ENCODE data around the gene SLC16A10.
"Not testable (repeated sequence)": the region's sequence is repeated elsewhere in the genome, so short reads cannot be mapped to it uniquely, and the experiment has no call there.

Gene SLC16A10

DNA sequence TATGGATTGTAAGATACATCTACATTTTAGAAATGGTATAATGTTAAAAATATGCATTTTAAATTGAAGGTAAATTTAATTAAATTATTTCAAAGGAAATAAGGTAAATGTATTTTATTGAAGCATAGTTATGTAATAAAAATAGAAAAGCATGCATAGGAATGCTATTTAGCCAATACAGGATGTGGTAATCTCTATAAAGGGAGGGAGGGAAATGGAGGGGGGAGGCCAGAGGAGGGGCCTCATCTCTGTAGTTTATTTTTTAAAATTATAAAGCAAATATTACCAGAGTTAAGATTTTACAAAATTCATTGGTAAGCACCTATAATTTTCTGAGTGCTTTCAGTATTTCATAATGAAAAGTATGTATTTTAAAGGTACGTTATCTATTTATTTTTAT lies 27.2 kb downstream of the SLC16A10 start:
- Histone ChIP-seq H3K4me1 (ENCODE audit: control insufficient read depth, low read depth, low read length) (peaks cover 5% of the 10 kb centered on the region), H3K36me3 (ENCODE audit: control insufficient read depth, low read depth, low read length) (no peaks in the 10 kb centered on the region), H3K27ac (ENCODE audit: low read length) (no peak overlapping the region), H3K9me3 (ENCODE audit: control insufficient read depth, low read depth, low read length) (no peaks in the 10 kb centered on the region), H3K27me3 (ENCODE audit: control insufficient read depth, insufficient read depth, low read length) (no peaks in the 10 kb centered on the region), H3K4me3 (ENCODE audit: low read length) (no peak overlapping the region), H3K9ac (ENCODE audit: low read length) (no peak overlapping the region)

DNA sequence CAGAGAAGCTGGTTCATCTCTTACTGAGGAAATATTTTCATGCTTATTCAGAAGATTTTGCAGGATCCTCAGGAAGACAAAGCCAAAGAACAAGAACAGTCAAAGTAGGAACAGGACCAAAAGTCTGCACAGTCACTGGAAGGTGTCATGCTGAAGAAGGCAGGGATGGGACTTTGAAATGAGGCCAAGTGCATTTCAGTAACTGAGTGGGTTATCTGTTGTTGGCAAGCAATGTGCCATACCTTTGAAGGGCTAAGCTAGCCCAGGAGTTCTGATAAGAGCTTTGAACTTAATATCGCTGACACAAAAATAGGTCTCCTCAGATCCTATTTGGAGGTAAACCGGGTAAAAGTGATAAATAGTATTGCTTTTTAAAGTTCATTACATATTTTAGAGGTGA lies 31.5 kb downstream of the SLC16A10 start:
- Histone ChIP-seq H3K4me1 (ENCODE audit: control insufficient read depth, low read depth, low read length) (peaks cover 3% of the 10 kb centered on the region), H3K4me3 (ENCODE audit: low read length) (no peak overlapping the region), H3K27me3 (ENCODE audit: control insufficient read depth, insufficient read depth, low read length) (no peaks in the 10 kb centered on the region), H3K9ac (ENCODE audit: low read length) (no peak overlapping the region), H3K9me3 (ENCODE audit: control insufficient read depth, low read depth, low read length) (no peaks in the 10 kb centered on the region), H3K36me3 (ENCODE audit: control insufficient read depth, low read depth, low read length) (no peaks in the 10 kb centered on the region), H3K27ac (ENCODE audit: low read length) (no peak overlapping the region)

DNA sequence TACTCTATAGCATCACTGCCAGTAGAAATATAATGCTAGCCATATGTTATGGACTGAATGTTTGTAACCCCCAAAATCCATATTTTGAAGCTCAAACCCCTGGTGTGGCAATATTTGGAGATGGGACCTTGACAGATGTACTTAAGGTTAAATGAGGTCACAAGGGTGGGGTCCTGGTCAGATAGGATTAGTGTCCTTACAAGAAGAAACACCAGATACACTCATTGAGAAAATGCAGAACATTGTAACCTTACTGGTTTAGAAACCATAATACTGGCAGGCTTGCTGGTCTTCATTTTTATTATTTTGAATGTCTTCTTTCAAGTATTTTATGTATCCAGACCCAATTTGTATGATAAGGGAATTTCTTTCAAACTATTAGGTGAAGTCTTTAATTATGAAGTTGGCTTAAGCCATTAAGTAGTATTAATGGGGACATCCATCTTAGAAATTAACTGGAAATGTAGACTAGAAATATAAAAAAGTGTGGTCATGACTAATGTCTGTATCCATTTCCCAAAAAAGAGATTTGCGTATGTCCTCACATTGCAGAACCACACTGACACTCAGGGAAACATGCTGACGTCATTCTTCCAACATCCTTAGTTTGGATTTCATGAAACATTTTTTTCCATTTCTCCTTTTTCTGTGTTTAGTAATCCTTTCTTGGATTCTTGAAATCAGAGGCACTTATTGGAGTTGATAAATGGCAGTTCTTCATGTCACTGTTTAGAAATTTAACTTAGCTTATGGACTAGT lies 32.4 kb downstream of the SLC16A10 start:
- H3K27ac ChIP-seq (ENCODE audit: low read length) = no peak overlapping the region
- no peaks in the 10 kb centered on the region for H3K36me3 ChIP-seq (ENCODE audit: control insufficient read depth, low read depth, low read length)
- no peak overlapping the region for H3K9ac ChIP-seq (ENCODE audit: low read length)
- no peaks in the 10 kb centered on the region for H3K27me3 ChIP-seq (ENCODE audit: control insufficient read depth, insufficient read depth, low read length)
- H3K9me3 ChIP-seq (ENCODE audit: control insufficient read depth, low read depth, low read length) = no peaks in the 10 kb centered on the region
- no peak overlapping the region for H3K4me3 ChIP-seq (ENCODE audit: low read length)
- H3K4me1 ChIP-seq (ENCODE audit: control insufficient read depth, low read depth, low read length) = no peaks in the 10 kb centered on the region

DNA sequence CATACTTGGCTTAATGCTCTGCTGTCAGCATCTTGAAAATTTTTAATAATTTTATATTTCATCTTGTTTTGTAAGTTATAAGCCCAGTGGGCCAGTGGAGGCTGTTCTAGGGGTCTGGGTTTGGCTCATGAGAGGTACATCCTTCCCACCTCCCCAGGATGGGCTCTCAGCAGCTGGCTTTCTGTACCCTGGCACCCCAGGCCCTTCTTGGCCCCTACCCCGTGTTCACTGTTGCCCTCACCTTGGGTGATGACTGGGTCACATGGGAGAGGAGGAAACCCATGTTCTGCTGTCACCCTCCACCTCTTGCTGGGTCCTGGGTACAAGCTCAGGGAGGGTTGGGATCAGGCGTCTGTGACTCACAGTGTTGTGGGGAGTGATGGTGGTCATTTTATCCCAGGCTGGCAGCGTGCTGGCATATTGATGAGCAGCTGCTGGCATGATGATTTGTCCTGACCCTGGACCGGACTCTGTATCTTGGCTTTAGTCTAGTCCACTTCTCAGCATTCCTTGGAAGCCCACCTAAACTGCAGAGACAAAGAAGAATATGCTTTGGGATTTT lies 34.6 kb downstream of the SLC16A10 start:
- no peaks in the 10 kb centered on the region for H3K36me3 ChIP-seq (ENCODE audit: control insufficient read depth, low read depth, low read length)
- H3K9ac ChIP-seq (ENCODE audit: low read length) = no peak overlapping the region

DNA sequence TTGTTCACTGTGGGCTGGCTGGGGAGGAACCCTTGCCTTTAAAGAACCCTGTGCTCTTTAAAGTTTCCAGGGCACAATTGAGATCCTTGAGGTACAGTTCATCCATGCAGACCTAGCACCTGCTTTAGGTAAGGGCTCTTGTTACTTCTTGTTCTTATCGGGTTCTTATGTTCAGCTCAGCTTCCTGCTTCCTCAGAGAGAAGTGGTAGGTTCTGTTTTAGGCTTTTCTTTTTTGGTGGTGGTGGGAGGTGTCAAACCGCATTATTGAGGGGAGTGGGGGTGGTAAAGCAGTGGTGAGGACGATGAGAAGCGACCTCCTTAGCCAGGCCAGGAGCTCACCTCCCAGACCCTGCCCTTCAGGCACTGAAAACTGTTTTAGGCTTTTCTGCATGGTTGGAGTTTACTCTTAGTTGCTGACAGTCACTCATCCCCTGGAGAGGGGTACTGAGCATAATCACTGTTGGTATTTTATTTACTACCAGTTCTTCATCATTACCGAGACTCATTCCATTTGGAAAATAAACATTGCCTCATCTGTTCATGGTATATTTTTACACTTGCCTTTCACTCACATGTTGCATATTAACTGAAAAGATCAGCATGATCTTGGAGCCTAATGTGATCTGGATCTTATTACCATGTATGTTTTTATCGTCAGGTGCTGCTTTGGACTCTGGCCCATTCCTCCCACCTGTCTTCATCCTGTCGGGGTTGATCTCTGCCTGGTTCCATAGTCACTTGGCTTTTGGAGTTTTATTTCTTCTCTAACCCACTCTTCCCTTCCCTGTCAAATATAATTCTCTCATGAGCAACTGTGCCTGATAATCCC lies 35.4 kb downstream of the SLC16A10 start:
- Histone ChIP-seq H3K27ac (ENCODE audit: low read length) (no peak overlapping the region), H3K9me3 (ENCODE audit: control insufficient read depth, low read depth, low read length) (no peaks in the 10 kb centered on the region), H3K4me3 (ENCODE audit: low read length) (no peak overlapping the region), H3K27me3 (ENCODE audit: control insufficient read depth, insufficient read depth, low read length) (no peaks in the 10 kb centered on the region), H3K4me1 (ENCODE audit: control insufficient read depth, low read depth, low read length) (no peaks in the 10 kb centered on the region), H3K36me3 (ENCODE audit: control insufficient read depth, low read depth, low read length) (no peaks in the 10 kb centered on the region), H3K9ac (ENCODE audit: low read length) (no peak overlapping the region)

More for the DNA sequence above, 34.6 kb downstream of the SLC16A10 start:
- H3K27ac ChIP-seq (ENCODE audit: low read length) = no peak overlapping the region
- H3K27me3 ChIP-seq (ENCODE audit: control insufficient read depth, insufficient read depth, low read length) = no peaks in the 10 kb centered on the region
- no peak overlapping the region for H3K4me3 ChIP-seq (ENCODE audit: low read length)
- no peaks in the 10 kb centered on the region for H3K4me1 ChIP-seq (ENCODE audit: control insufficient read depth, low read depth, low read length)
- no peaks in the 10 kb centered on the region for H3K9me3 ChIP-seq (ENCODE audit: control insufficient read depth, low read depth, low read length)

DNA sequence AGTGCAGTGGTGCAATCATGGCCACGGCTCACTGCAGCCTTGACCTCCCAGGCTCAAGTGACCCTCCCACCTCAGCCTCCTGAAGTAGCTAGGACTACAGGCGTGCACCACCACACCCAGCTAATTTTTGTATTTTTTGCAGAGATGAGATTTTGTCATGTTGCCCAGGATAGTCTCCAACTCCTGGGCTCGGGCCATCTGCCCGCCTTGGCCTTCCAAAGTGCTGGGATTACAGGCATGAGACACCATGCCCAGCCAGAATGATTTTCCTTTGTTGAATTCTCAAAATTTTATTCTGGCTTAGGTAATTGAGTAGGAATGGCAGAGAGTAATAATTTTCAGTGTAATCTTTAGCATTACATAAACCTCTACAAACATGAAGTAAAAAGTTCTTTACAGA lies 37.1 kb downstream of the SLC16A10 start:
- Histone ChIP-seq H3K36me3 (ENCODE audit: control insufficient read depth, low read depth, low read length) (no peaks in the 10 kb centered on the region), H3K27ac (ENCODE audit: low read length) (no peak overlapping the region), H3K4me3 (ENCODE audit: low read length) (no peak overlapping the region), H3K27me3 (ENCODE audit: control insufficient read depth, insufficient read depth, low read length) (no peaks in the 10 kb centered on the region), H3K4me1 (ENCODE audit: control insufficient read depth, low read depth, low read length) (no peaks in the 10 kb centered on the region), H3K9ac (ENCODE audit: low read length) (no peak overlapping the region), H3K9me3 (ENCODE audit: control insufficient read depth, low read depth, low read length) (no peaks in the 10 kb centered on the region)

DNA sequence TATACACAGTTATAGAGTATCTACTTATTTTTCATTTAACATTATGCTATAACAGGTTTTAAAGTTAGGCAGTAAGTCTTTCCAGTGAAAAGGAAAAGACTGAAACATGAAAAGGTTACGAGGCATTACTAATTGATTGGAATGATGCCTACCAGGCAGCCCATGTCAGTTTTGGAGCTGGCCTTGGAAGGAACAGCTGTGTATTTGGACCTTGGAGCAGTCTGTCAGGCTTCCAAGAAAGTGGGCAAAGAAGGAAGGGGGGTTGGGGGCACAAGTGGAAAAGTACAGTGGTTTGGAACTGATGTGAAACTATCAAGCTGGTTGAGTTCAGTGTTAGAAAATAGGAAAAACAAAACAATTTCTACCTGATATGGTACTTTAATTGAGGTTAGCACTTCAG lies 41.7 kb downstream of the SLC16A10 start:
- H3K4me1 ChIP-seq (ENCODE audit: control insufficient read depth, low read depth, low read length) = no peaks in the 10 kb centered on the region
- no peak overlapping the region for H3K27ac ChIP-seq (ENCODE audit: low read length)
- H3K4me3 ChIP-seq (ENCODE audit: low read length) = no peak overlapping the region
- H3K27me3 ChIP-seq (ENCODE audit: control insufficient read depth, insufficient read depth, low read length) = no peaks in the 10 kb centered on the region
- H3K9me3 ChIP-seq (ENCODE audit: control insufficient read depth, low read depth, low read length) = no peaks in the 10 kb centered on the region
- H3K36me3 ChIP-seq (ENCODE audit: control insufficient read depth, low read depth, low read length) = no peaks in the 10 kb centered on the region
- H3K9ac ChIP-seq (ENCODE audit: low read length) = no peak overlapping the region

DNA sequence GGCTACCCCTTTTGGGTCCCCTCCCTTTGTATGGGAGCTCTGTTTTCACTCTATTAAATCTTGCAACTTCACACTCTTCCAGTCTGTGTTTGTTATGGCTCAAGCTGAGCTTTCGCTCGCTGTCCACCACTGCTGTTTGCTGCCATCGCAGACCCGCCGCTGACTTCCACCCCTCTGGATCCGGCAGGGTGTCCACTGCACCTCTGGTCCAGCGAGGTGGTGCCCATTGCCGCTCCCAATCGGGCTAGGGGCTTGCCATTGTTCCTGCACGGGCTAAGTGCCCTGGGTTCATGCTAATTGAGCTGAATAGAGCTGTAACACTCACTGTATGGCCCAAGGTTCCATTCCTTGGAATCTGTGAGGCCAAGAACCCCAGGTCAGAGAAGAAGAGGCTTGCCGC lies 43.7 kb downstream of the SLC16A10 start:
- not testable (repeated sequence) for H3K9ac ChIP-seq (ENCODE audit: low read length); H3K36me3 ChIP-seq (ENCODE audit: control insufficient read depth, low read depth, low read length); H3K27me3 ChIP-seq (ENCODE audit: control insufficient read depth, insufficient read depth, low read length); H3K4me1 ChIP-seq (ENCODE audit: control insufficient read depth, low read depth, low read length); H3K4me3 ChIP-seq (ENCODE audit: low read length); H3K27ac ChIP-seq (ENCODE audit: low read length); H3K9me3 ChIP-seq (ENCODE audit: control insufficient read depth, low read depth, low read length)

DNA sequence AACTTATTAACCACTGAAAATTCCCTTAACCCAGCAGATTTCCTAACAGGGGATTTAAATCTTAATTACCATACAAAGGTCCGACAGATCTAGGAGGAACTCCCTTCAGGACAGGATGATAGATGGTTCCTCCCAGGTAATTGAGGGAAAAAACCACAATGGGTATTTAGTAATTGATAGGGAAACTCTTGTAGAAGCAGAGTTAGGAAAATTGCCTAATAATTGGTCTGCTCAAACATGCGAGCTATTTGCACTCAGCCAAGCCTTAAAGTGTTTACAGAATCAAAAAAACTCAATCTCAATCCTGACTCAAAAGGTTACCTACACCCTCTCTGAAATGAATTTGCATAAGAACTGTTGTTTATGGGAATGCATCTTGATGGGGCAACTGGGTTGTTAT lies 45.4 kb downstream of the SLC16A10 start:
- H3K27ac ChIP-seq (ENCODE audit: low read length); H3K4me1 ChIP-seq (ENCODE audit: control insufficient read depth, low read depth, low read length); H3K36me3 ChIP-seq (ENCODE audit: control insufficient read depth, low read depth, low read length); H3K27me3 ChIP-seq (ENCODE audit: control insufficient read depth, insufficient read depth, low read length); H3K9ac ChIP-seq (ENCODE audit: low read length); H3K9me3 ChIP-seq (ENCODE audit: control insufficient read depth, low read depth, low read length); H3K4me3 ChIP-seq (ENCODE audit: low read length): not testable (repeated sequence)

DNA sequence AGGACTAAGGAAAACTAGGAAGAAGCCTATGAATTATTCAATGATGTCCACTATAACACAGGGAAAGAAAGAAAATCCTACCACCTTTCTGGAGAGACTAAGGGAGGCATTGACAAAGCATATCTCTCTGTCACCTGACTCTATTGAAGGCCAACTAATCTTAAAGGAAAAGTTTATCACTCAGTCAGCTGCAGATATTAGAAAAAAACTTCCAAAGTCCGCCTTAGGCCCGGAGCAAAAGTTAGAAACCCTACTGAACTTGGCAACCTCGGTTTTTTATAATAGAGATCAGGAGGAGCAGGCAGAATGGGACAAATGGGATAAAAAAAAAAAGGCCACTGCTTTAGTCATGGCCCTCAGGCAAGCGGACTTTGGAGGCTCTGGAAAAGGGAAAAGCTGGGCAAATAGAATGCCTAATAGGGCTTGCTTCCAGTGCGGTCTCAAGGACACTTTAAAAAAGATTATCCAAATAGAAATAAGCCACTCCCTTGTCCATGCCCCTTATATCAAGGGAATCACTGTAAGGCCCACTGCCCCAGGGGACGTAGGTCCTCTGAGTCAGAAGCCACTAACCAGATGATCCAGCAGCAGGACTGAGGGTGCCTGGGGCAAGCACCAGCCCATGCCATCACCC lies 47.0 kb downstream of the SLC16A10 start:
- not testable (repeated sequence) for H3K36me3 ChIP-seq (ENCODE audit: control insufficient read depth, low read depth, low read length); H3K27me3 ChIP-seq (ENCODE audit: control insufficient read depth, insufficient read depth, low read length); H3K4me3 ChIP-seq (ENCODE audit: low read length); H3K4me1 ChIP-seq (ENCODE audit: control insufficient read depth, low read depth, low read length); H3K9ac ChIP-seq (ENCODE audit: low read length); H3K9me3 ChIP-seq (ENCODE audit: control insufficient read depth, low read depth, low read length); H3K27ac ChIP-seq (ENCODE audit: low read length)

DNA sequence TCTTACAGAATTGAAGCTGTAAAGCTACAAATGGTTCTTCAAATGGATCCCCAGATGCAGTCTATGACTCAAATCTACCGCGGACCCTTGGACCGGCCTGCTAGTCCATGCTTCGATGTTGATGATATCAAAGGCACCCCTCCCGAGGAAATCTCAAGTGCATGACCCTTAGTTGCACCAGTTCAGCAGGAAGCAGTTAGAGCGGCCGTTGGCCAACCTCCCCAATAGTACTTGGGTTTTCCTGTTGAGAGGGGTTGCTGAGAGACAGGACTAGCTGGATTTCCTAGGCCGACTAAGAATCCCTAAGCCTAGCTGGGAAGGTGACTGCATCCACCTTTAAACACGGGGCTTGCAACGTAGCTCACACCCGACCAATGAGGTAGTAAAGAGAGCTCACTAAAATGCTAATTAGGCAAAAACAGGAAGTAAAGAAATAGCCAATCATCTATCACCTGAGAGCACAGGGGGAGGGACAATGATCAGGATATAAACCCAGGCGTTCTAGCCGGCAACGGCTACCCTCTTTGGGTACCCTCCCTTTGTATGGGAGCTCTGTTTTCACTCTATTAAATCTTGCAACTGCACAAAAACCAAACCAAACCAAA lies 50.3 kb downstream of the SLC16A10 start:
- not testable (repeated sequence) for H3K4me1 ChIP-seq (ENCODE audit: control insufficient read depth, low read depth, low read length); H3K36me3 ChIP-seq (ENCODE audit: control insufficient read depth, low read depth, low read length); H3K4me3 ChIP-seq (ENCODE audit: low read length); H3K9ac ChIP-seq (ENCODE audit: low read length); H3K9me3 ChIP-seq (ENCODE audit: control insufficient read depth, low read depth, low read length); H3K27ac ChIP-seq (ENCODE audit: low read length); H3K27me3 ChIP-seq (ENCODE audit: control insufficient read depth, insufficient read depth, low read length)

Measured in iPS-18a (cell line).